Sigmoid colon (tissue), 4 donors: ENCODE measurements around the gene CD44.

ENCODE experiments used
- POLR2A ChIP-seq, 2 donors: fragments of 450-650 bp; IDR thresholded peaks; one replicate each; pipeline ENCODE4 v1.6.1; 2016; ENCODE audit warnings: antibody characterized with exemption in 2 of 2, mild to moderate bottlenecking in 2 of 2, moderate library complexity in 2 of 2
- POLR2AphosphoS5 ChIP-seq, 4 donors: sonication (generic); formaldehyde crosslinking; IDR thresholded peaks; one replicate each; pipeline ENCODE4 v1.6.1; 2017; ENCODE audit warnings: antibody characterized with exemption in 4 of 4
- TF ChIP-seq, protein P1 (sequence below), 4 experiments: fragments of 450-650 bp in 3 of 4; fragments of 200-600 bp in 1 of 4; IDR thresholded peaks; one replicate each; pipeline ENCODE4 v1.5.1; 2016 to 2019; ENCODE audit warnings: antibody characterized with exemption in 4 of 4, mild to moderate bottlenecking in 3 of 4, moderate library complexity in 2 of 4

DNA sequence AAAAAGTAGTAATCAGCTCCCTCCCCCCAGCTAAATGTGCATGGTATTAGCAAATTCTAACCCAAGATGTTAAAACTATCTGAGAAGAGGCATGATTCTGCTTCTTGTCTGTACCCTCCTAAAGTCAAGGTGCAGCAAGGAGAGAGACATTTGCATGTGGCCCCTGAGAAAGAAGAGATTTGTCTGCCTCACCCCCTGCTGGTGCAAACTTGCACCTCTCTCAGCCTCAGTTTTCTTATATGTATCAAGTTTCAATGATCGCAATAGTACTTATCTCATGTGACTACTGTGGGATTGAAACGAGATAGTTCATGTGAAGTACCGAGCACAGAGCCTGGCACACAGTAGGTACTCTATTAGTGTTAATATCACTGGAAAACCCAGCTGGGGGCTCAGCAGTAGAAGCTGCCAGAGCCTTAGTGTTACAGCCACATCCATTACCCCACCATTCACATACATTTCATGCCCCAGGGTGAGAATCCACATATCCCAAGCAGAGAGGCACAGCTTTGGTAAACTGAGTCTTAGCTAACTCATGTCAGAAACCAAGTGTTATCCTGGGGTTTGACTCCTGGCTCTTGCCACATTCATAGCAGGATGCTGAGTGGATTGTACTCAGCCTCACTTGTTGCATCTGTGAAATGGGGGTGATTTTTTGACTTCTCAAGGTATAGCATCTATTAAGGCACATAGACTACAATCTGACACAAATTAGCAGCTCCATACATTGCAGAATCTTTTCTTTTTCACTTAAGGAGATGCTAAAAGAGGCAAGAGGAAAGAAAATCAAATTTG lies 24.9 kb downstream of the CD44 start:
- TF ChIP-seq, protein P1, sequence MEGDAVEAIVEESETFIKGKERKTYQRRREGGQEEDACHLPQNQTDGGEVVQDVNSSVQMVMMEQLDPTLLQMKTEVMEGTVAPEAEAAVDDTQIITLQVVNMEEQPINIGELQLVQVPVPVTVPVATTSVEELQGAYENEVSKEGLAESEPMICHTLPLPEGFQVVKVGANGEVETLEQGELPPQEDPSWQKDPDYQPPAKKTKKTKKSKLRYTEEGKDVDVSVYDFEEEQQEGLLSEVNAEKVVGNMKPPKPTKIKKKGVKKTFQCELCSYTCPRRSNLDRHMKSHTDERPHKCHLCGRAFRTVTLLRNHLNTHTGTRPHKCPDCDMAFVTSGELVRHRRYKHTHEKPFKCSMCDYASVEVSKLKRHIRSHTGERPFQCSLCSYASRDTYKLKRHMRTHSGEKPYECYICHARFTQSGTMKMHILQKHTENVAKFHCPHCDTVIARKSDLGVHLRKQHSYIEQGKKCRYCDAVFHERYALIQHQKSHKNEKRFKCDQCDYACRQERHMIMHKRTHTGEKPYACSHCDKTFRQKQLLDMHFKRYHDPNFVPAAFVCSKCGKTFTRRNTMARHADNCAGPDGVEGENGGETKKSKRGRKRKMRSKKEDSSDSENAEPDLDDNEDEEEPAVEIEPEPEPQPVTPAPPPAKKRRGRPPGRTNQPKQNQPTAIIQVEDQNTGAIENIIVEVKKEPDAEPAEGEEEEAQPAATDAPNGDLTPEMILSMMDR (IDR thresholded peaks at IDR 0.05) = no peak
- TF ChIP-seq POLR2A (IDR thresholded peaks at IDR 0.05) = no peak
- no peak for TF ChIP-seq POLR2AphosphoS5 (IDR thresholded peaks at IDR 0.05)
